SK-N-SH treated with all-trans-retinoic acid at 6 μM for 48 hours (cell line): ENCODE data around the gene NPAS3.

Source experiments
- BACH2 ChIP-seq: fragments of 250-450 bp; sonication (Bioruptor Pico); IDR thresholded peaks from 2 replicates; pipeline ENCODE4 v1.9.0; 2021; ENCODE audit warnings: mild to moderate bottlenecking, borderline replicate concordance
- OSR1 ChIP-seq: fragments of 250-450 bp; sonication (Bioruptor Pico); IDR thresholded peaks from 2 replicates; pipeline ENCODE4 v1.8.0; 2022; ENCODE audit warnings: moderate library complexity, mild to moderate bottlenecking, inconsistent platforms
- RARB ChIP-seq: fragments of 250-450 bp; sonication (Bioruptor Pico); IDR thresholded peaks from 2 replicates; pipeline ENCODE4 v1.8.0; 2021; ENCODE audit warnings: mild to moderate bottlenecking, moderate library complexity
- TSHZ2 ChIP-seq: fragments of 250-450 bp; sonication (Bioruptor Pico); IDR thresholded peaks from 2 replicates; pipeline ENCODE4 v1.5.0; 2020; ENCODE audit warnings: mild to moderate bottlenecking, moderate library complexity
- ZC3H10 ChIP-seq: fragments of 250-450 bp; sonication (Bioruptor Pico); IDR thresholded peaks from 2 replicates; pipeline ENCODE4 v1.5.1; 2021; ENCODE audit warnings: mild to moderate bottlenecking, moderate library complexity
- TF ChIP-seq, protein P1 (sequence below): fragments of 250-450 bp; sonication (Bioruptor Pico); IDR thresholded peaks from 2 replicates; pipeline ENCODE4 v1.8.0; 2020; ENCODE audit warnings: mild to moderate bottlenecking, moderate library complexity, borderline replicate concordance

GRCh38 chr14:33629792-33630191 lies 691.1 kb downstream of the NPAS3 start:
- TF ChIP-seq ZC3H10 (no peak), TSHZ2 (CRISPR knock-in tag) (no peak), RARB (CRISPR knock-in tag) (no peak), BACH2 (CRISPR knock-in tag) (no peak), OSR1 (CRISPR knock-in tag) (no peak)
- TF ChIP-seq, protein P1, sequence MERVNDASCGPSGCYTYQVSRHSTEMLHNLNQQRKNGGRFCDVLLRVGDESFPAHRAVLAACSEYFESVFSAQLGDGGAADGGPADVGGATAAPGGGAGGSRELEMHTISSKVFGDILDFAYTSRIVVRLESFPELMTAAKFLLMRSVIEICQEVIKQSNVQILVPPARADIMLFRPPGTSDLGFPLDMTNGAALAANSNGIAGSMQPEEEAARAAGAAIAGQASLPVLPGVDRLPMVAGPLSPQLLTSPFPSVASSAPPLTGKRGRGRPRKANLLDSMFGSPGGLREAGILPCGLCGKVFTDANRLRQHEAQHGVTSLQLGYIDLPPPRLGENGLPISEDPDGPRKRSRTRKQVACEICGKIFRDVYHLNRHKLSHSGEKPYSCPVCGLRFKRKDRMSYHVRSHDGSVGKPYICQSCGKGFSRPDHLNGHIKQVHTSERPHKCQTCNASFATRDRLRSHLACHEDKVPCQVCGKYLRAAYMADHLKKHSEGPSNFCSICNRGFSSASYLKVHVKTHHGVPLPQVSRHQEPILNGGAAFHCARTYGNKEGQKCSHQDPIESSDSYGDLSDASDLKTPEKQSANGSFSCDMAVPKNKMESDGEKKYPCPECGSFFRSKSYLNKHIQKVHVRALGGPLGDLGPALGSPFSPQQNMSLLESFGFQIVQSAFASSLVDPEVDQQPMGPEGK (CRISPR knock-in tag) = no peak
